ENCODE measurements around the gene SNAPIN. TPM values are rescaled to one million over a fixed set of nuclear protein-coding genes. Genes with fewer than 3 reads are reported as not detected.

SNAPIN gene
- polyA plus RNA-seq, 1 donor (not counting 4 experiments of a cell fraction or from before 2014, with no cell fraction given) = 49.4 TPM

DNA sequence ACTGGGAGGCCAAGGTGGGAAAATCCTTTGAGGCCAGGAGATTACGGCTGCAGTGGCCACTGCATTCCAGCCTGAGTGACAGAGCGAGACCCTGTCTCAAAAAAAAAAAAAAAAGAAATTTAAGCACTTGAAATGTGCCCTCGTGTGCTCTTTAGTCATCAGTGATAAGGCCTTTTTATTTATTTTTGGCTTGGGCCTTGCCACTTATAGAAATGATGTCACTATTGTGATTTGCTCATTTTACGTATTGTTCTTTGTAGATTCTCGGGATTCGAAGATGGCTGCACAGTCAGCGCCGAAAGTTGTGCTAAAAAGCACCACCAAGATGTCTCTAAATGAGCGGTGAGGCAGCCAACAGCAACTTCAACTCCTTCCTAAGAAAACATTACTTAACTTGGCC lies 22.2 kb upstream of the SNAPIN start:
- Histone ChIP-seq H3K4me3 (ENCODE audit: control insufficient read depth in 2 of 3, extremely low read depth in 1 of 3, insufficient read depth in 2 of 3, low read depth in 1 of 3, low read length in 3 of 3) (no peak overlapping the region), H3K9me3 (ENCODE audit: control insufficient read depth, low read depth, low read length) (no peaks in the 10 kb centered on the region), H2AFZ (ENCODE audit: control insufficient read depth, low read length) (no peak overlapping the region), H3K27ac (ENCODE audit: control insufficient read depth, insufficient read depth, low read length) (no peak overlapping the region), H3K4me2 (ENCODE audit: control insufficient read depth, extremely low read depth, insufficient read depth, low read depth, low read length) (peak overlapping the region; percentile 0), H3K9me1 (ENCODE audit: control insufficient read depth, extremely low read depth, insufficient read depth, low read length) (no peaks in the 10 kb centered on the region), H3K4me1 (ENCODE audit: control insufficient read depth, extremely low read depth, insufficient read depth, low read length) (peaks cover 13% of the 10 kb centered on the region), H3K36me3 (ENCODE audit: control insufficient read depth in 2 of 2, extremely low read depth in 1 of 2, insufficient read depth in 2 of 2, low read length in 2 of 2) (peaks cover 21 to 48% of the 10 kb centered on the region in 2 experiments), H3K27me3 (ENCODE audit: control insufficient read depth, extremely low read depth, insufficient read depth, low read length) (no peaks in the 10 kb centered on the region), H3K79me2 (ENCODE audit: control insufficient read depth, insufficient read depth, low read length) (peaks cover 51% of the 10 kb centered on the region), H3K9ac (ENCODE audit: control insufficient read depth, extremely low read depth, insufficient read depth, low read length) (no peak overlapping the region), H4K20me1 (ENCODE audit: control insufficient read depth, extremely low read depth, insufficient read depth, low read length) (peaks cover 2% of the 10 kb centered on the region)
- dilution Hi-C loops (cut with MboI; ENCODE audit: extremely low pct_ligation_motif_present, low sequenced_read_pairs) = no loop called here
- DNase-seq (ENCODE audit: low read depth, low spot score) (no peak), FAIRE-seq (no peak)
- TF ChIP-seq EZH2 (IDR thresholded peaks at IDR 0.05; ENCODE audit: low read length) = no peak
- no peak for TF ChIP-seq CTCF (optimal IDR thresholded peaks at IDR 0.05 in 1 of 3, IDR thresholded peaks at IDR 0.05 in 1 of 3, conservative IDR thresholded peaks at IDR 0.05 in 1 of 3; ENCODE audit: extremely low read depth in 1 of 3, insufficient read depth in 2 of 3, low read length in 3 of 3)

DNA sequence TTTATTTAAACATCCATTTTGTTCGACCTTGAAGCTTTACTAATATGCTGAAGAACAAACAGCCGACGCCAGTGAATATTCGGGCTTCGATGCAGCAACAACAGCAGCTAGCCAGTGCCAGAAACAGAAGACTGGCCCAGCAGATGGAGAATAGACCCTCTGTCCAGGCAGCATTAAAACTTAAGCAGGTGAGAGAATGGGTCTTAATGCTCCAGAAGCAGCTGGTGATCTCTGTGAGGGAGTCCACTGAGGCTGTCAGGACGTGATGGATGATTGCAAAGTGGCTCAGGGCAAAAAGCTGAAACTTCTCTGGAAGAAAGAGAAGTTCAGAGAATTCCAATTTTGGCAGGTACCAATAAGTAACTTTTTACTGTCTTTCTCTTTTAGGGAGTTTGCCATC lies 20.2 kb upstream of the SNAPIN start:
- Histone ChIP-seq H3K9ac (ENCODE audit: control insufficient read depth, extremely low read depth, insufficient read depth, low read length) (no peak overlapping the region), H3K4me3 (ENCODE audit: control insufficient read depth in 2 of 3, extremely low read depth in 1 of 3, insufficient read depth in 2 of 3, low read depth in 1 of 3, low read length in 3 of 3) (no peak overlapping the region), H3K9me3 (ENCODE audit: control insufficient read depth, low read depth, low read length) (no peaks in the 10 kb centered on the region), H4K20me1 (ENCODE audit: control insufficient read depth, extremely low read depth, insufficient read depth, low read length) (peaks cover 6% of the 10 kb centered on the region), H2AFZ (ENCODE audit: control insufficient read depth, low read length) (no peak overlapping the region), H3K4me2 (ENCODE audit: control insufficient read depth, extremely low read depth, insufficient read depth, low read depth, low read length) (no peak overlapping the region), H3K27ac (ENCODE audit: control insufficient read depth, insufficient read depth, low read length) (no peak overlapping the region), H3K4me1 (ENCODE audit: control insufficient read depth, extremely low read depth, insufficient read depth, low read length) (peaks cover 10% of the 10 kb centered on the region), H3K36me3 (ENCODE audit: control insufficient read depth in 2 of 2, extremely low read depth in 1 of 2, insufficient read depth in 2 of 2, low read length in 2 of 2) (peaks cover 31 to 67% of the 10 kb centered on the region in 2 experiments), H3K79me2 (ENCODE audit: control insufficient read depth, insufficient read depth, low read length) (peaks cover 60% of the 10 kb centered on the region), H3K9me1 (ENCODE audit: control insufficient read depth, extremely low read depth, insufficient read depth, low read length) (no peaks in the 10 kb centered on the region), H3K27me3 (ENCODE audit: control insufficient read depth, extremely low read depth, insufficient read depth, low read length) (no peaks in the 10 kb centered on the region)
- FAIRE-seq (no peak), DNase-seq (ENCODE audit: low read depth, low spot score) (no peak)
- dilution Hi-C loops (cut with MboI; ENCODE audit: extremely low pct_ligation_motif_present, low sequenced_read_pairs) = no loop called here
- TF ChIP-seq CTCF (optimal IDR thresholded peaks at IDR 0.05 in 1 of 3, IDR thresholded peaks at IDR 0.05 in 1 of 3, conservative IDR thresholded peaks at IDR 0.05 in 1 of 3; ENCODE audit: extremely low read depth in 1 of 3, insufficient read depth in 2 of 3, low read length in 3 of 3) = no peak

All from keratinocyte (primary cell).